Progenitor cell of endocrine pancreas (in vitro differentiated cells): ENCODE results near the gene CCT4. TPM values are rescaled to one million over a fixed set of nuclear protein-coding genes. Genes with fewer than 3 reads are reported as not detected.
"Not testable (repeated sequence)": the region's sequence is repeated elsewhere in the genome, so short reads cannot be mapped to it uniquely, and the experiment has no call there.

Experiments used
- DNase-seq: peaks from one replicate; pipeline ENCODE4 v3.0.0; 2021; ENCODE audit warnings: low spot score; ENCODE audit not compliant: unreplicated experiment
- H3K27ac Mint-ChIP-seq: 2 replicates; pipeline ENCODE4 v1.8.0; 2021; ENCODE audit warnings: mild to moderate bottlenecking, moderate library complexity, mixed read lengths
- H3K27me3 Mint-ChIP-seq: 2 replicates; pipeline ENCODE4 v1.8.0; 2021; ENCODE audit warnings: mixed read lengths
- H3K36me3 Mint-ChIP-seq: 2 replicates; pipeline ENCODE4 v1.8.0; 2022; ENCODE audit warnings: mixed read lengths; ENCODE audit not compliant: insufficient read depth
- H3K4me1 Mint-ChIP-seq: 2 replicates; pipeline ENCODE4 v1.8.0; 2021; ENCODE audit warnings: low read depth, mixed read lengths
- H3K4me3 Mint-ChIP-seq: 2 replicates; pipeline ENCODE4 v1.8.0; 2021; ENCODE audit warnings: low read depth, mild to moderate bottlenecking, moderate library complexity, mixed read lengths
- H3K9me3 Mint-ChIP-seq: 2 replicates; pipeline ENCODE4 v1.8.0; 2021; ENCODE audit warnings: low read depth, mixed read lengths
- total RNA-seq: library from RNA; stranded (reverse); gene quantifications from 2 replicates; pipeline ENCODE4 v1.2.1, GENCODE V29; 2021
- TF ChIP-seq, protein P1 (sequence below): fragments of 200-600 bp; sonication (generic); IDR thresholded peaks from one replicate; pipeline ENCODE4 v1.5.0; 2021; ENCODE audit warnings: antibody characterized with exemption, mild to moderate bottlenecking; ENCODE audit not compliant: unreplicated experiment

The CCT4 gene
- total RNA-seq, 1 donor from 2014 or later, result 167 TPM

GRCh38 chr2:61900281-61900680 is 11.8 kb upstream of the CCT4 start:
- Mint-ChIP-seq H3K27ac (no peak overlapping the region), H3K27me3 (no peaks in the 10 kb centered on the region), H3K9me3 (no peaks in the 10 kb centered on the region), H3K4me3 (no peak overlapping the region), H3K36me3 (no peaks in the 10 kb centered on the region), H3K4me1 (no peaks in the 10 kb centered on the region)
- TF ChIP-seq, protein P1, sequence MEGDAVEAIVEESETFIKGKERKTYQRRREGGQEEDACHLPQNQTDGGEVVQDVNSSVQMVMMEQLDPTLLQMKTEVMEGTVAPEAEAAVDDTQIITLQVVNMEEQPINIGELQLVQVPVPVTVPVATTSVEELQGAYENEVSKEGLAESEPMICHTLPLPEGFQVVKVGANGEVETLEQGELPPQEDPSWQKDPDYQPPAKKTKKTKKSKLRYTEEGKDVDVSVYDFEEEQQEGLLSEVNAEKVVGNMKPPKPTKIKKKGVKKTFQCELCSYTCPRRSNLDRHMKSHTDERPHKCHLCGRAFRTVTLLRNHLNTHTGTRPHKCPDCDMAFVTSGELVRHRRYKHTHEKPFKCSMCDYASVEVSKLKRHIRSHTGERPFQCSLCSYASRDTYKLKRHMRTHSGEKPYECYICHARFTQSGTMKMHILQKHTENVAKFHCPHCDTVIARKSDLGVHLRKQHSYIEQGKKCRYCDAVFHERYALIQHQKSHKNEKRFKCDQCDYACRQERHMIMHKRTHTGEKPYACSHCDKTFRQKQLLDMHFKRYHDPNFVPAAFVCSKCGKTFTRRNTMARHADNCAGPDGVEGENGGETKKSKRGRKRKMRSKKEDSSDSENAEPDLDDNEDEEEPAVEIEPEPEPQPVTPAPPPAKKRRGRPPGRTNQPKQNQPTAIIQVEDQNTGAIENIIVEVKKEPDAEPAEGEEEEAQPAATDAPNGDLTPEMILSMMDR, result no peak
- no peak for DNase-seq

DNA sequence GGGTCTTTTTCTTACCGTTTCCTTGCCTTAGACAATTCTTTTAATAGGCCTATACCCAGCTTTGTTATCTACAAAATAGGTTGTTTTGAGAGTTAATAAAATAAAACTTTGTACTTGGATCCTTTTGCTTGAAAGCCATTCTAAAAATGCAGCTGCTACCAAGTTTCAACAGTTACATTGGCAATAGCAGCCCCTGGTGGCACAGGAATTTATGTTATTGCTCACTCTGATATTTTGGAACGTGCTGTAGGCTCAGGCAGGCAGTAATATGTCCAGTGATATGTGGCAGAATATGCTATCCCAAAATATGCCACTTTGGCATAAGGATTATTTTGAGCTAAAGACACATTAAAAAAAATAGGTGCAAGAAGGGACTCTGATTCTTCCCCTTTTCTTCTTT is 10.4 kb upstream of the CCT4 start:
- DNase-seq, result no peak
- Mint-ChIP-seq H3K4me3 (no peak overlapping the region), H3K9me3 (no peaks in the 10 kb centered on the region), H3K36me3 (no peaks in the 10 kb centered on the region), H3K27me3 (no peaks in the 10 kb centered on the region), H3K27ac (no peak overlapping the region), H3K4me1 (no peaks in the 10 kb centered on the region)
- TF ChIP-seq, protein P1, result peak; percentile 43

GRCh38 chr2:61887717-61888266 is 664 bp downstream of the CCT4 start:
- Mint-ChIP-seq H3K27me3 (no peaks in the 10 kb centered on the region), H3K4me3 (peak overlapping the region; percentile 99), H3K36me3 (peaks cover 7% of the 10 kb centered on the region), H3K9me3 (no peaks in the 10 kb centered on the region), H3K4me1 (peaks cover 18% of the 10 kb centered on the region), H3K27ac (peak overlapping the region; percentile 100)
- DNase-seq, result no peak
- TF ChIP-seq, protein P1, result no peak

DNA sequence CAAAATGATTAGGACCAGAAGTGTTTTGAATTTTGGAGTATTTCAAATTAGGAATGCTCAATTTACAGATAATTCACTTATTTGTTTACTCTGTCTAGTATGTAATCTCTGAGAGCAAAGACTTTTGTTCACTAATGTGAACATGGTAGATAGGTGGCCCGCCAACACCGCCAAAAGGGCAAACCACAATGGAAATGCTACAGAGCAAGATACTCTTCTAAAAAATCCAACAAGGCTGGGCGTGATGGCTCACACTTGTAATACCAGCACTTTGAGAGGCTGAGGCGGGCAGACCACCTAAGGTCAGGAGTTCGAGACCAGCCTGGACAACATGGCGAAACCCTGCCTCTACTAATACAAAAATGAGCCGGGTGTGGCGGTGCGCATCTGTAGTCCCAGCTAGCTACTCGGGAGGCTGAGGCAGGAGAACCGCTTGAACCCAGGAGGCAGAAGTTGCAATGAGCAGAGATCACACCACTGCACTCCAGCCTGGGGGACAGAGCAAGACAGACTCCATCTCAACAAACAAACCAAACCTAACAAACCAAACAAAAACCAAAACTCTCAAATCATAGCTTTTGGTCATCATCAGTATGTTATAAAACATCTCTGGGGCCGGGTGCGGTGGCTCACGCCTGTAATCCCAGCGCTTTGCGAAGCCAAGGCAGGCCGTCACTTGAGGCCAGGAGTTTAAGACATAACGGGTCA is 2.4 kb downstream of the CCT4 start:
- Mint-ChIP-seq H3K36me3 (peaks cover 12% of the 10 kb centered on the region), H3K27ac (no peak overlapping the region)

DNA sequence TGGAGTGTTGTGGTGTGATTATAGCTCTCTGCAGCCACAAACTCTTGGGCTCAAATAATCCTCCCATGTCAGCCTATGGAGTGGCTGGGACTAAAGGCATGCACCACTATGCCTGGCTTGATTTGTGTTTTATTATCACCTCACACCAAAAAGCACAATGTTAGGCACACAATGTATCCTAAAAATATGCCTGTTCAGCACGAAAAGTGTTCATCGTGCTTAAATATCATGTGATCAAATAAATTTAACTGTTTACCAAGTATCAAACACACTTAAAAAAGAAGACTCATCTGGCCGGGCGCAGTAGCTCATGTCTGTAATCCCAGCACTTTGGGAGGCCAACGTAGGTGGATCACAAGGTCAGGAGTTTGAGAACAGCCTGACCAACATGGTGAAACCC is 5.6 kb downstream of the CCT4 start:
- H3K27ac Mint-ChIP-seq, result peak overlapping the region; percentile 81
- H3K4me1 Mint-ChIP-seq, result peaks cover 11% of the 10 kb centered on the region
- DNase-seq, result no peak
- H3K9me3 Mint-ChIP-seq, result no peaks in the 10 kb centered on the region
- peaks cover 19% of the 10 kb centered on the region for H3K36me3 Mint-ChIP-seq
- H3K27me3 Mint-ChIP-seq, result no peaks in the 10 kb centered on the region
- TF ChIP-seq, protein P1, result no peak
- no peak overlapping the region for H3K4me3 Mint-ChIP-seq

More for the DNA sequence above, 2.4 kb downstream of the CCT4 start:
- no peak for DNase-seq
- Mint-ChIP-seq H3K4me3 (peak overlapping the region; percentile 37), H3K4me1 (peaks cover 18% of the 10 kb centered on the region), H3K27me3 (no peaks in the 10 kb centered on the region), H3K9me3 (no peaks in the 10 kb centered on the region)
- TF ChIP-seq, protein P1, result no peak

DNA sequence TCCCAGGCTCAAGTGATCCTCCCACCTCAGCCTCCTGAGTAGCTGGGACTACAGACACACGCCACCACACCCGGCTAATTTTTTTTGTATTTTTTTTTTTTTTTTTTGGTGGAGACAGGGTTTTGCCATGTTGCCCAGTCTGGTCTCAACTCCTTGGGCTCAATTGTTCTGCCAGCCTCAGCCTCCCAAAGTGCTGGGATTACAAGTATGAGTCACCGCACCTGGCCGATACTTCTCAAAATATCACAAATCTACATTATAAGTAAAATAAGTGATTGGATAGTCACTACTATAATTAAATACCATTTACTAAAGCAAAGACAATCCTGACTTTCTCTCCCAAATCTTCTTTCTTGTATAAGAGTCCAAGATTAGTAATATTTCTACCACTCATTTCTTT is 9.1 kb downstream of the CCT4 start:
- H3K9me3 Mint-ChIP-seq, DNase-seq, H3K4me1 Mint-ChIP-seq, H3K4me3 Mint-ChIP-seq, H3K27ac Mint-ChIP-seq, H3K27me3 Mint-ChIP-seq: not testable (repeated sequence)
- peaks cover 27% of the 10 kb centered on the region for H3K36me3 Mint-ChIP-seq
